ENCODE data around the gene FTHL17. TPM values are rescaled to one million over a fixed set of nuclear protein-coding genes. Genes with fewer than 3 reads are reported as not detected.

Gene FTHL17
- total RNA-seq, 1 experiment from 2014 or later: not detected

DNA sequence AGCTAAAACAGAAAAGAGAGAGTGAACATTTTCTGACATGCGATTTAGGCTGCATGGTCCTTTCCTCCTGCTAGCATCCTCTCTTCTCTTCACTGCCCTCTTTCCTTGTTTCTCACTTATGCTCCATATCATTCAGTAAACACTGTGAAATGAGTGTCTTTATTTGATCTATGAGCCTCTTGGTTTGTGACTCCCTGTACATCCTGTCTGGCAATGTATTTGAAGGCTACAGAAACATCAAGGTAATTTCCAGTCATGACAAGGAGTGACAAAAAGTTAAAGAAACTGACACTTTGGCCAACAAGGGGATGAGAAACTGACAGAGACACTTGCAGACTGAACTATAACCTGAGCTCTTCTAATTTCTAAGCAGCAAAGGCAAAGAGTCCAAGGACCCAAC lies 8.7 kb downstream of the FTHL17 start:
- Histone ChIP-seq H3K27me3 (no peaks in the 10 kb centered on the region), H3K9me3 (replicated peaks) (no peaks in the 10 kb centered on the region), H3K4me1 (no peaks in the 10 kb centered on the region), H3K36me3 (no peaks in the 10 kb centered on the region), H3K27ac (no peak overlapping the region), H3K4me3 (no peak overlapping the region)
- no peak for DNase-seq

DNA sequence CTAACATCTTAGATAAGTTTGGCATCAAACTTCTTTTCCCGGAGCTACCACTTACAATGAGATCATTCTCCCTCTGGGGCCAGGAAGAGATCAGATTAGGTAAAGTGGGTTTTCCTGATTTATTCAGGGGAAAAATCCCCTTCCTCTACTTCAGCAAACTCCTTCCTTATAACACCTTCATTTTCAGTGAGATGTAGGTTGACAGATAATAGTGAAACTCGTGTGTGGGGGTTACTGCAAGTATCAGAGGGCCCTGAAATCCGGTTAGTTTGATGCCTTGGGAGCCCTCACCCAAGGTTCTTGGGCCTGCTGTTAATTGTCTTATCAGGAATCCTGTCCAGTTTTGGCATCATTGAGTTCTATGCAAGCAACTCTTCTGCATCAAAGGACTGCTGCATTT lies 10.8 kb downstream of the FTHL17 start:
- Histone ChIP-seq H3K27ac (no peak overlapping the region), H3K4me3 (no peak overlapping the region), H3K36me3 (no peaks in the 10 kb centered on the region), H3K4me1 (no peaks in the 10 kb centered on the region), H3K9me3 (replicated peaks) (no peaks in the 10 kb centered on the region), H3K27me3 (no peaks in the 10 kb centered on the region)
- no peak for DNase-seq

DNA sequence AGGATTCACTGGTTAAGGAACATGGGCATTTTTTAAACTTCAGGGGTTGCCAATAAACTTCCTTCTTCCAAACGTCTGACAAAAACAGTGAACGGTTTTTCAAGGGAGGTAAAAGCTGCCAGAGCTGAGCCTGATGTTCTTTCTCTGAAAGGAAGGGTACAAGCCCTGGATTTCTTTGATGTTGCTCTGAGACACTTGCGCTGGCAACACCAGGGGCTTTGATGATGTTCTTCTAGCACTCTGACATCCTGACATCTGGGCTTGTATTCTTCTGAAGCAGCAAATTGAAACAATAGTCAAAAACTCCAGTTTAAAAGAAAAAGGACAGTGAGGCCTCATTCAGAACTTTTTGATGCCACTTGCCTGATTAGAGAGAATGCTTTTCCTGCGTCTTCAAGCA lies 11.8 kb downstream of the FTHL17 start:
- Histone ChIP-seq H3K36me3 (no peaks in the 10 kb centered on the region), H3K27me3 (no peaks in the 10 kb centered on the region), H3K4me1 (no peaks in the 10 kb centered on the region), H3K4me3 (no peak overlapping the region), H3K27ac (no peak overlapping the region), H3K9me3 (replicated peaks) (no peaks in the 10 kb centered on the region)
- DNase-seq: no peak

DNA sequence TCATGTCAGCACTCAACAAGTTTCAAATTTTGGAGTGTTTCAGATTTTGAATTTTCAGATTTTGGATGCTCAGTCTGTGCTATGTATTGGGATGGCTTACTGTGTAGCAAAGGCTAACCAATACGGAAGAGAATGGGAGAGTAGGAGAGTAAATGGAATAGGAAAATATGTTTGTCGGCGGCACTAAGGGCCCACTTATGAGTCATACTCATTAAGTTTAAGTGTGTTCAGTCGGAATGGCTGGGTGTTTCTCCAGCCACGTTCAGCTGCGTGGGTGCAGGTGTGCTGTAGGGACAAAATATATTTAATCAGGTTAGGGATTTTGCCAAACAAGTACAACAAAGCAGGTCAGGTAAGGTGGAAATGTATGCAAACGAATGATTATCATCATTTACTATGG lies 13.6 kb downstream of the FTHL17 start:
- H3K9me3 ChIP-seq (replicated peaks): no peaks in the 10 kb centered on the region
- H3K4me3 ChIP-seq: no peak overlapping the region
- no peaks in the 10 kb centered on the region for H3K27me3 ChIP-seq
- no peaks in the 10 kb centered on the region for H3K36me3 ChIP-seq
- no peaks in the 10 kb centered on the region for H3K4me1 ChIP-seq
- no peak for DNase-seq
- H3K27ac ChIP-seq: no peak overlapping the region

DNA sequence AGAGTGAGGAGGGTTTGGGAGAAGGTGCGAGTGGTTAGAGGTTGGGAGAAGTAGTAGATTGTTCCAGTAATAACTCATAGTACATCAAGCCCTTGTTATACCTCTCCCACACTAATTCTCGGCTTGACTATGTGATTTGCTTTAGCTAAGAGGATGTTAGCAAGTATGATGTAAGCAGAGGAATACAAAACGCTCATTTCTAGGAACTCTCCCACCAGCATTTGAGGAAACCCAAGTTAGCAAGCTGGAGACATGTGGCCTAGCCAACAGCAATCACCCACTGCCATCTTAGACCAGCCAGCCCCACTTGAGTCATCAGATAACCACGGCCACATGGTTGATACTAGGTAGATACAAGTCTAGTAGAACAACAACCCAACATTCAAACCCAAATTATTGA lies 14.2 kb downstream of the FTHL17 start:
- Histone ChIP-seq H3K27me3 (no peaks in the 10 kb centered on the region), H3K27ac (no peak overlapping the region), H3K4me3 (no peak overlapping the region), H3K9me3 (replicated peaks) (no peaks in the 10 kb centered on the region), H3K4me1 (no peaks in the 10 kb centered on the region), H3K36me3 (no peaks in the 10 kb centered on the region)
- DNase-seq: no peak

DNA sequence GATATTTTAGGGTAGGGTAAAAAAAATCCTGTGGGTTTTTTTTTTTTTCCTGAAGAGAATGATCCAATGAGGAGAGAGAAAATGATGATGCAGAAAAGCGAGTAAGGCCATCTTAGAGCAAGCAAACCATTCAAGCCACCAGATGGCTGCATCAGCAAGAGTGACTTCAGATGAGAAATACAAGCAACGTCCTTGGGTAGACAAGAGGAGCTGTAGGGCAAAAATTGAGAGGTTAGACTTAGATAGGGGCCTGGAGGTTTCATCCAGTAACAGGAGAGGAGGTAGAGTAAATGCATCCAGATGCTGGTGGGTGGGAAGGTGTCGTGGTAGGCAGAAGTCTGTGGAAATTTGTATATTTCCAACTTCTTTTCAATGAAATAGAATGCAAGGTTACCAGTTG lies 14.6 kb downstream of the FTHL17 start:
- Histone ChIP-seq H3K27me3 (no peaks in the 10 kb centered on the region), H3K9me3 (replicated peaks) (no peaks in the 10 kb centered on the region), H3K4me1 (no peaks in the 10 kb centered on the region), H3K27ac (no peak overlapping the region), H3K4me3 (no peak overlapping the region), H3K36me3 (no peaks in the 10 kb centered on the region)
- no peak for DNase-seq

DNA sequence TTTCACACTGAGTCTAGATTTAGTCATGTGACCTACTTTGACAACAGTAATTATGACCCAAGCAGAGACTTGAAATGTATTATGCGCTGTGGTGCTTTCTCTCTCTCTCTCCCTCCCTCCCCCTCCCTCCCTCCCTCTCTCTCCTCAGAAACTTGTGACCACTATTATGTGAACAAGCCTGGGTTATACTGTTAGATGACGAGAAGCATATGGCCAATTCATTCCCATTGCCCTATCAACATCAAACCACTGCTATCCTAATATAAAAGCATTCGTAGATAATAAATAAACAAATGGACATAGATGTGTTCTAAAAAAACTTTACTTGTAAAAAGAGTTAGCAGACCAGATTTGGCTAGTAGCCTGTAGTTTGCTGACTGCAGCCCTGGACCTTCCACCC lies 18.2 kb downstream of the FTHL17 start:
- H3K27ac ChIP-seq: no peak overlapping the region
- no peaks in the 10 kb centered on the region for H3K4me1 ChIP-seq
- H3K9me3 ChIP-seq (replicated peaks): no peaks in the 10 kb centered on the region
- no peaks in the 10 kb centered on the region for H3K36me3 ChIP-seq
- H3K4me3 ChIP-seq: no peak overlapping the region
- no peak for DNase-seq
- no peaks in the 10 kb centered on the region for H3K27me3 ChIP-seq

DNA sequence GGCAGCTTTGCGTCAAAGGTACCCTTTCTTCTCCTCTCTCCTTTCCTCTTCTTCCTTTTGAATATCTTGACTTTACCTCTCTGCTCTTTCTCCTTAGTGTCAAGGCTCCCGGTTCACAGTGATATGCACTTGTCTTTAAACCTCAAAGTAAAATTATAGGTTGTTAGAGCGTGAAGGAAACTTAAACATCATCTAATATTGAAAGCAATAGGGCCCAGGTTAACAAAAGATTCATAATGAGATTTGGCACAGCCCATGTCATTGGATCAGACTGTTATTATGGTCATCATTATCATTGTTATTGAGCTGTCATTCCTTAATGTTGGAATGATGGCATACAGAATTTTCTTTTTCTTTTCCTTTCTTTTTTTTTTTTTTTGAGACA lies 32.5 kb downstream of the FTHL17 start:
- no peak overlapping the region for H3K4me3 ChIP-seq
- no peaks in the 10 kb centered on the region for H3K36me3 ChIP-seq
- peaks cover 10% of the 10 kb centered on the region for H3K4me1 ChIP-seq
- no peaks in the 10 kb centered on the region for H3K27me3 ChIP-seq
- DNase-seq: no peak
- no peaks in the 10 kb centered on the region for H3K9me3 ChIP-seq (replicated peaks)
- H3K27ac ChIP-seq: no peak overlapping the region

DNA sequence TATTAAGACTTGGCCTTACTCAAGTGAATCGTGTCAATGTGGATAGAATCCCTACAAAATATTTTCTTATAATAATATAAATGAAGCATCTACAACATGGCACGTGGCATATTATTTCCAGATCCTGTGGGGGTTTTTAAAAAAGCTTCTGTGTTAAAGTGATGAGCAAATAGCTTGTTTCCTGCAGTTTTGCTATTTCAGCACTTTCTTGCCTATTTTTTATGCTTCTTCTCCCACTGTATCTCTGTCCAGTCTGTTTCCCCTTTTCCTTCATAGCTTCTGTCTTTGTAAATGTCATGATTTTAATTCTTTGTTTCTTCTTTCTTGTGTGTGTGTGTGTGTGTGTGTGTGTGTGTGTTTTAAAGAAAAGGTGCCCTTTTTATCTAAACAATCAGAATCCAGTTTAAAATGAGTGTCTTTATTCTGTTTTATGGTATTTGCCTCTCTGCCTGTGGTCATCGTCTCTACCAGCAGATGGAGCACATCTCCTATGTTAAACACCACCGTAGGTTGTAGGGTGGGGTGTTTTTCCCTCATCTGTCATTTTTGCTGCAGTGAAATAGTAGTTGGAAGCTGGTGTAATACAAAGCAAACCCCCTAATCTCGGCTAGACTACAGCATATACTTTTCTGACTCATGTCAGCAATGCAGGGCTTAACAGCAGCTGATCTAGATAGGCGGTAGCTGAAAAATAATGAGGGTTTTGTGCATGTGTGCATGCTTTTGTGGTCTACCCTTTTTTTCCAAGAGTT lies 33.1 kb downstream of the FTHL17 start:
- peak overlapping the region; percentile 55 for H3K27ac ChIP-seq
- no peaks in the 10 kb centered on the region for H3K27me3 ChIP-seq
- DNase-seq: peak; percentile 42 to 70

DNA sequence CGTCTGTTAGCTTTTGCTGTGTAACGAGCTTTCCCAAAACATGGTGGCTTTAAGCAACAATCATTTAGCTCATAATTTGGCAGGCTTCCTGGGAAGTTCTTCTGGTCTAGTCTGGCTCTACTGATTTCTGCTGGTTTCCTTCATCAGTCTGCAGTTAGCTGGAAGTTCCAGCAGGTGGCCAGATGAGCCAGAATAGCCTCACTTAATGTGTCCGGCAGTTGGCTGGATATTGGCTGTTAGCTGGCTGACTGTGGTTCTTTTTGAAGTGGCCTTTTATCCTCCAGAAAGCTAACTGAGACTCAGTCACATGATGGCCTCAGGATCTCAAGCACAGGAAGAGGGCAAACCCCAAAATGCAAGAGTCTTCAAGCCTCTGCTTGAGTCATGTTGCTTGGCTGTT lies 34.9 kb downstream of the FTHL17 start:
- peaks cover 10% of the 10 kb centered on the region for H3K4me1 ChIP-seq
- no peaks in the 10 kb centered on the region for H3K27me3 ChIP-seq
- DNase-seq: peak; percentile 40 to 69
- no peaks in the 10 kb centered on the region for H3K36me3 ChIP-seq
- no peak overlapping the region for H3K4me3 ChIP-seq
- no peaks in the 10 kb centered on the region for H3K9me3 ChIP-seq (replicated peaks)
- no peak overlapping the region for H3K27ac ChIP-seq

More for the DNA sequence above, 33.1 kb downstream of the FTHL17 start:
- Histone ChIP-seq H3K4me1 (peaks cover 10% of the 10 kb centered on the region), H3K4me3 (no peak overlapping the region), H3K9me3 (replicated peaks) (no peaks in the 10 kb centered on the region), H3K36me3 (no peaks in the 10 kb centered on the region)

DNA sequence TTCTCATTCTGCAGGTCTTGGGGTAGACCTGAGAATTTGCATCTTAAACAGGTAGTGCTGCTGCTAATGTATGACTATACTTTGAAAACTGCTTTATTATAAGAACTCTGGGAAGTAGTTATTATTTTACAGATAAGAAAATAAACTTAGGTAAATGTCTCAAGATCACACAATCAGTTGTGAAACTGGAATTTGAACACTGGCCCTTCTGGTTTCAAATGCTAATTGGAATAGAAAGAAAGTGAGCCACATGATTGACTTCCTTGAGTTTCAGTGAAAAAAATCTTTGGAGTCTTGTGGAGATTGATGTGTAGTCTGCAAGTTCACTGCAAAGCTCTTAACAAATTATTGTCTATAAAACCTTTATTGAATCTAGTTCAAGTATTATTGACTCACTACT lies 44.5 kb downstream of the FTHL17 start:
- DNase-seq: no peak
- H3K4me1 ChIP-seq: no peaks in the 10 kb centered on the region
- H3K9me3 ChIP-seq (replicated peaks): no peaks in the 10 kb centered on the region
- H3K4me3 ChIP-seq: no peak overlapping the region
- H3K36me3 ChIP-seq: no peaks in the 10 kb centered on the region
- H3K27me3 ChIP-seq: no peaks in the 10 kb centered on the region
- no peak overlapping the region for H3K27ac ChIP-seq

DNA sequence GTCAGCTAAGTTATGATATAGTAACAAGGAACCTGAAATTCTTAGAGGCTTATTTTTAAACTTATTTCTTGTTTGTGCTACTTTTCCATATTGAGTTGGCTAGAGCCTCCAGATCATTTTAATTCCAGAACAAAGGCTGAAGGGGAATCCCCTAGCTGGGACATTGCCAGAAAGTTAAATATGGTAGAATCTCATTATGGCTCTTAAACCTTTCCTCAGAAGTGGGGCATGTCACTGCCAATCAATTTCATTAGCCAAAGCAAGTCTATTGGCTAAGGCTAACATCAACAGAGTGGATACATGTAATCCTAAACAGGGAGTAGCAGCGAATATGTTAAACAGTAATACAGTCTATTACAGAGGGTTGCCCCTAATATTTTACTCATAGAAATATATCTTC lies 47.0 kb downstream of the FTHL17 start:
- no peak for DNase-seq
- Histone ChIP-seq H3K36me3 (no peaks in the 10 kb centered on the region), H3K9me3 (replicated peaks) (no peaks in the 10 kb centered on the region), H3K27me3 (no peaks in the 10 kb centered on the region), H3K27ac (no peak overlapping the region), H3K4me1 (peaks cover 5% of the 10 kb centered on the region; the same call in 1 of the 2 replicates), H3K4me3 (no peak overlapping the region)

DNA sequence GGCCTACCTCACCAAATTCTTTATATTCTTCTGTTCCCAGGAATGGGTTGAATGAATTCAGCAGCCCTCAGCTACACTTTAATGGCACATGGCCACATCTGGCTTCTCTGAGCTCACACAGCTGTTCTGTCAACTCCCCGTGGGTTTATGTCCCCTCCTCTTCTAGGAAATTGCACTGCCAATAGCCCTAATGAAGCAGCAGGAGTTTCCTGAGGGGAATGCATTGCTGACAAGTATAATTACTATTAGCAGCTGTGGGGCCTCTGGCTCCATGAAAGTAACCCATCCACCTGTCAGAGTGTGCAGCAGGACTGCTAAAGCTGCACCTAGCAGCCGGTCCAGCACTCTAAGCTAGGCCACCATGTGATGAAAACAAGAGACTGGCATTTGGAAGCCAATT lies 50.3 kb downstream of the FTHL17 start:
- peak overlapping the region; percentile 42 for H3K27ac ChIP-seq
- no peaks in the 10 kb centered on the region for H3K9me3 ChIP-seq (replicated peaks)
- H3K4me3 ChIP-seq: no peak overlapping the region
- H3K4me1 ChIP-seq: peaks cover 5% of the 10 kb centered on the region; the same call in 1 of the 2 replicates
- peak; percentile 76 to 87 for DNase-seq
- no peaks in the 10 kb centered on the region for H3K27me3 ChIP-seq
- no peaks in the 10 kb centered on the region for H3K36me3 ChIP-seq
